ENCODE measurements around the gene C10orf120.

C10orf120 gene
- 0 reads per million in 2 donors for total RNA-seq

DNA sequence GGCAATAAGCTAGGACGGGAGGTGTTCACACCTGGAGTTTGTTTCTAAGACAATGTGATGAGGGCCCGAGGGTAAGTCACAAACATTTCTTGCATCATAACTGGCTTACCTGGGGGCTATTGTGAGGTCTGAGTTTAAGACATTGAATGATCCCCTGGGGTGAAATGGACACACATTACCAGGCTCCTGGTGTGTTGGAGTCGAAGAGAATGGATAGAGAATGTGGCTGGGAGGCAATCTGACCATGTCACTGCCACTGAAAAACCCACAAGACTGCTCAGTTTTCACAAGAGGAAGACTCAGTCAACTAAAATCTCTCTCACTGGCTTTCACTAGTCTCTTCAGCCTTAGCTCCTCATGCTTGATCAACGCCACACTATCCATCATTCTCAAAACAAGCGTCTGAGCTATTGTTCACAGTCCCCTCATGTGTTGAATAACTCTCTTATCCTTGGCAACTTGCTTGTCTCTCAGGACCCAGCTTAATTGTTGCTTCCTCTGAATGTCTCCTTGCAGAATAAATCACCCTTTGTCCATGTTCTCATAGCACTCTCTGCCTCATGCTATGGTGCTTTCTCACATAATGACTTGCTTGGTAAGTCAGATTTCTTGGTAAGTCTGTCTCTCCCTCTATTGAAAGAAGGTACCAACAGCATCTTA, at the start of gene C10orf120:
C10orf120 (minus strand) TSS at position 51 of the 660 bp plus-strand sequence. CDS start 56 bp downstream, outside the sequence.
- DNase-seq: no peak

GRCh38 chr10:122748496-122748895, 48.9 kb upstream of the C10orf120 start:
- no peak for DNase-seq

GRCh38 chr10:122746408-122746807, 46.8 kb upstream of the C10orf120 start:
- no peak for DNase-seq

DNA sequence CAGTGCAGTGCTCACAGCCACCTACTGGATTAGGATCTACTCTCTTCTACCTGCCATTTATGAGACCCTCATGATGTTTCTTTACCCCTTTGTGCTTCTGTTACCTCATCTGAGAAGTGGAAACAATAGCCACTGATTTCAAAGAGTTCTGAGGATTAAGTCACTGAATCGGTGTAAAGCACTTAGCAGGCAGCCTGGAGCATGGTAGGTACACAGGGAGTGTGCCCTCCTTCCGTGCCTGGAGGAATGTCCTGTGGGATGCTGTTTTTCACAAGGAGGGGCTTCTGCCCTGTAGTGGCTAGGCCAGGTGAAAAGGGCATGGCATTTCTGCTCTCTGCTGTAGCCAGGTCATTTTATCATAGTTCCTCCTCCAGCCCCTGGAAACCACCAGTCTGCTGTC, 44.6 kb upstream of the C10orf120 start:
- DNase-seq: no peak

- DNase-seq: no peak
Observed at GRCh38 chr10:122740640-122741039, 41.0 kb upstream of the C10orf120 start.

GRCh38 chr10:122738031-122738430, 38.4 kb upstream of the C10orf120 start:
- no peak for DNase-seq

GRCh38 chr10:122733931-122734665, 34.5 kb upstream of the C10orf120 start:
- DNase-seq: no peak

- no peak for DNase-seq
Observed at GRCh38 chr10:122733443-122733842, 33.8 kb upstream of the C10orf120 start.

- no peak for DNase-seq
Observed at GRCh38 chr10:122730238-122730637, 30.6 kb upstream of the C10orf120 start.

DNA sequence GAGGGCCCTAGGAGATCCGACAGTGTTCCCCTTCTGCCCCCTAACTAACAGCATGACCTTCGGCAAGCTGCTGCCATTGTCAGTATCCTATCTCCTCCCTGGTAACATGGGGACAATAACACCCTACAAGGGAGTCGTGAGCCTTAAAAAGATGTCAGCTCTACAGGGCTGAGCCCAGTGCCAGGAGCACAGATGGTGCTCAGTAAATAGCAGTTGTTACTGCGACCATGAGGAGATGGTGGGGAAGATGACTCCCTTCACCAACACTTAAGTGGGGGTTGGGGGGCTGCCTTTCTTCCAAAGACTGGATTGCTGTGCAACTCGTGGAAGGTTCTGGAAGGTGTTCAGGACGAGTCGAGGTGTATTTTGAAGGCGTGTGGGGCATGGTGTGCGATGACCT, 29.5 kb upstream of the C10orf120 start:
- no peak for DNase-seq

- DNase-seq: no peak
Observed at GRCh38 chr10:122727426-122727825, 27.8 kb upstream of the C10orf120 start.

GRCh38 chr10:122725768-122726167, 26.1 kb upstream of the C10orf120 start:
- no peak for DNase-seq

DNA sequence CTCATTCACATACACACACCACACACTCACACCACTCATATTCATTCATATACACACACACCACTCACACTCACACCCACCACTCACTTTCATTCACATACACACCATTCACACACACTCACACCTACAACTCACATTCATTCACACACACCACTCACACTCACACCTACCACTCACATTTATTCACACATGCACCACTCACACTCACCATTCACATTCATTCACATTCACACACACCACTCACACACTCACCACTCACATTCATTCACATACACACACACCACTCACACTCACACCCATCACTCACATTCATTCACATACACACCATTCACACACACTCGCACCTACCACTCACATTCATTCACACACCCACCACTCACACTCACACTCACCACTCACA, 25.4 kb upstream of the C10orf120 start:
- no peak for DNase-seq

DNA sequence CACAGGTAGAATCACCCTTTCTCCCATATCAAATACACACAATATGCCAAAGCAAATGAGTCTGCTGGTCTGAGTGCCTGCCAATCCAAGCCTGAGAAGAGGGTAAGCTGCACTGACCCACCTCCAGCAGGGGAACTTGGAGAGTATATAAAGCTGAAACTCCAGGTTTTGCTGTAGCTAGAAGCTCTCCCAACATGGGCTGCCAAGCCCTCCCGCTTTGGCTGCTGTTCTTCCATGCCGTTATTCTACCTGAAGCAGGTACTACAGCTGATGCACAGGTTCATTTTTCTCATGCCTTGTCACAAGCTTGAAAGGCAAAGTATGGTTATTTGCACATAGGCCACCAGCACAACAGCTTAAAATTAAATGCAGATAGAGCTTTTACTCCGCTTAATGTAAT, 21.5 kb upstream of the C10orf120 start:
- DNase-seq: no peak

DNA sequence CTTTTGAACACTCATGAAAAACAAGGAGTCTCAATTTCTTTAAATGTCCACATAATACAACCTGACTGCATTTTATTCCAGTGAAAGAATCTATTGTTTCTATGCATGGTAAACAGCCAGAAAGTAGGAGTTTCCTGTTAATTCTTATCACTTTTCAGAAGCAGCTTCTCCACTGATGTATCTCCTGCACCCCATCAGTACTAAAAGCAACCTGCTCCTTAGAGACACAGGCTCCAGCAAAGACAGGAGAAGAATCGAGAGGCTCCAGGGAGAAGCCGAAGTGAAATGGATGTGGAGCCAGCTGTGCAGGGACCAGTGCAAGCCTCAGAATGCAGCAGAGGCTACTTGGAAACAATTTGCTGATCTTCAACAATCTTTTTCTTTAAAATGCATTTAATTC, 16.4 kb upstream of the C10orf120 start:
- no peak for DNase-seq

- no peak for DNase-seq
Observed at GRCh38 chr10:122715576-122715975, 15.9 kb upstream of the C10orf120 start.

DNA sequence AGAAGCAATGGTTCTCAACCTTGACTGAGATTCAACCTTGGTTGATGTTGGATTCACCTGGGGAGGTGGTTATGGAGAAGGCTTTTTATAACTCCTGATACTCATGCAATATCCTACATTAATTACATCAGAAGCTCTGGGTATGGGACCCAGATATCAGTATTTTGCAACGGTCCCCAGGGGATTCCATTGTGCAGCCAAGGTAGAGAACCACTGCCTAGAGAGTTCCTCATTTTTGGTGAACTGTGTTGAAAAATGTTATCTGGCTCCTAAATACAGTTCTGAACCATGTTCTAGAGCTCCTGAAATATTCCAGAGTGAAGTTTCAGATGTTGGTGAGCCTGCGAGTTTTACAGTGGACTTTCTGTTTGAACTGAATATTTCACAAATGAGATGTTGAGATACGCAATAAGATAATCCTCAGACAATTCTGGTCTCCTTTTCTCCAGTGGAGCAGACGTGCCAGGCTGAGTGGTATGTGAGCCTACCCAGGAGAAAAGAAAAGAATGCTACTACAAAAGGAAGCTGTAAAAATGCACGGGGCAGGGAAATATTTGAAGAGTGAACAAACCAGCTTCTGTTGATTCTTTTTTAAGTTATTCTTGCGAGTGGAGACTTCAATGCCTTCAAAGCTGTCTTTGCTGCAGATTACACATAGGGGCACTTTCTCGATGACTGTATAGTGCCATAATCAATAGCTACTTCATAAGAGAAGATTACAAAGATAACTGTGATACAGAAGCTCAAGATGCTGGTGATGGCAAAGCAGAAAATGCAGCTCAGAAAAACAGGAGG, 13.6 kb upstream of the C10orf120 start:
- DNase-seq: no peak

DNA sequence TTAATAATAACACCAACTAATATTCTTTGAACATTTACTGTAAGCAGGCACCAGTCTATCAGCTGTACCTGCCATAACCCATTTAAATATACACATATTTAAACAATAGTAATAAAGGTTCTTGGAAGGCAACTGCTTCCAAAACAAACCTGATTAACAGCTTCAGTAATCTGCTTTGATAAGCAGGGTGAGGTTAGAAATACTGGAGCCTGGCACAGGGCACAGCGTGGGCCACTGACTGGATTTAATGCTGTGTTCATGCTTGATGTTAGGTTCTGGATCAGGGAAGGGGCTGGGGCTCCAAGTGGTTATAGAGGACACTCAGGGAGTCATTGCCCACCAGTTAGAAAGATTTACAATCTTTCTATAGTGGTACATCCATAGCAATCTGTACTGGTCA, 10.9 kb upstream of the C10orf120 start:
- no peak for DNase-seq

DNA sequence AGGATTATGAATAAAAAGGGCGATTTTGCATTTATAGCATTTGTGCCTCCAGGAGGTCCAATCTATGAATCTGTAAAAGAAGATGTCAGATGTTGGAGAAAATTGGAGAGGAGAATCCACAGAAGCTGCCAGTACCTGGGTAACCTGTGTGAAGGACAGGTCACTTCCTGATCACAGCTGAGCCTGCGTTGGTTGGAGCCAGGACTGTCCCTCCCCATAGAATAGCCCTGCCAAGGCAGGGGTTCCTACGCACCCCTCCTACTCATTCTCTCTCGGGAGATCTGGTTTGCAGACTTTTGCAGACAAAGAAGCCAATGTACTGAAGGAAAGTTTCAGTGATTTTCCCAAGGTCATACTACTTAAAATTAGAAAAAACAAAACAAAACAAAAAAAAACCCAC, 10.3 kb upstream of the C10orf120 start:
- no peak for DNase-seq

GRCh38 chr10:122707535-122707934, 7.9 kb upstream of the C10orf120 start:
- DNase-seq: no peak

GRCh38 chr10:122706947-122707346, 7.3 kb upstream of the C10orf120 start:
- no peak for DNase-seq

DNA sequence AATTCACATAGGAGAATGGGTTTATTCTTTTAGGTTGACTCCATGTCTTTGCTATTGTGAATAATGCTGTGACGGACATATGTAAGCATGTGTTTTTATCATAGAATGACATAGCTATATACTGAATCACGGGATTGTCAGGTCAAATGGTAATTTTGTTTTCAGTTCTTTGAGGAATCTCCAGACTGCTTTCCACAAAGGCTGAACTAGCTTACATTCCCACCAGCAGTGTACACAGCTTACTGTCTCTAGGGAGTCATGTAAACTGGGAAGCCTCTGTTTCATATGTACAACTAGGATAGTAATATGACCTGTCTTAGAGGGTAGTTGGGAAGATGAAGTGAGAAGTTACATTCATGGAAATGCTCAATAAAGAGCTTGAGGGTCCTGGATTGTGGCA, 6.8 kb upstream of the C10orf120 start:
- no peak for DNase-seq
